HCT116 (cell line): ENCODE measurements around the gene HELT. TPM values are rescaled to one million over a fixed set of nuclear protein-coding genes. Genes with fewer than 3 reads are reported as not detected.
"Not testable (repeated sequence)": the region's sequence is repeated elsewhere in the genome, so short reads cannot be mapped to it uniquely, and the experiment has no call there.

Experiments used
- ATAC-seq: fragments of 200-7000 bp; cut with Tn5 transposase; 2 replicates; pipeline ENCODE4 v1.9.1; 2020; ENCODE audit warnings: mild to moderate bottlenecking, moderate library complexity
- BruUV-seq: library from RNA; stranded (reverse); fragments of 400-500 nt; replicated peaks from 2 replicates; lab custom pipeline; 2021; lab: Mats Ljungman, UMichigan
- CTCF ChIA-PET: fragments of 300-600 bp; sonication (Branson Sonifier 250); formaldehyde crosslinking; loops from one replicate; lab custom pipeline; 2021; ENCODE audit warnings: antibody characterized with exemption; lab: Charles Lee
- POLR2A ChIA-PET: fragments of 300-600, 350-600 bp; sonication (Branson Sonifier 250); formaldehyde crosslinking; loops from one replicate; lab custom pipeline; 2021; ENCODE audit warnings: antibody characterized with exemption; lab: Charles Lee
- RAD21 ChIA-PET, 2 experiments: fragments of 300-600 bp; sonication (Branson Sonifier 250); formaldehyde crosslinking; loops; one replicate each; lab custom pipeline; 2023; ENCODE audit warnings: low total read pairs in 2 of 2; ENCODE audit not compliant: uncharacterized antibody in 2 of 2, unreplicated experiment in 2 of 2, low non-redundant PET in 1 of 2; lab: Charles Lee
- DNase-seq: peaks from one replicate; pipeline ENCODE4 v3.0.0-alpha.2; 2010; ENCODE audit warnings: low read depth, low spot score
- H2AFZ ChIP-seq: fragments of 200-600 bp; shearing (Covaris generic), sonication (generic); 2 replicates; pipeline ENCODE4 v1.6.1; 2017; ENCODE audit warnings: low read depth, mixed run types, mixed read lengths, antibody characterized with exemption, low read length; ENCODE audit not compliant: poor library complexity, severe bottlenecking
- H3K27ac ChIP-seq: 2 replicates; pipeline ENCODE4 v1.5.1; 2012; ENCODE audit warnings: low read depth, low read length
- H3K27me3 ChIP-seq: fragments of 200-600 bp; sonication (generic); 2 replicates; pipeline ENCODE4 v1.6.1; 2016; ENCODE audit warnings: mixed run types, low read length, mixed read lengths; ENCODE audit not compliant: insufficient read depth
- H3K36me3 ChIP-seq, 2 experiments: fragments of 200-500 bp in 1 of 2; fragments of 200-600 bp in 1 of 2; sonication (Bioruptor generic) in 1 of 2; sonication (generic) in 1 of 2; 2 replicates each; pipeline versions ENCODE4 v1.5.1 to v1.6.1; 2014 to 2016; ENCODE audit warnings: low read length in 2 of 2, inconsistent platforms in 1 of 2, mixed read lengths in 1 of 2, mixed run types in 1 of 2; ENCODE audit not compliant: insufficient read depth in 2 of 2, control insufficient read depth in 1 of 2
- H3K4me1 ChIP-seq, 2 experiments: fragments of 200-600 bp in 1 of 2; sonication (generic) in 1 of 2; 2 replicates each; pipeline versions ENCODE4 v1.5.1 to v1.6.1; 2012 to 2017; ENCODE audit warnings: low read length in 2 of 2, inconsistent platforms in 1 of 2, mild to moderate bottlenecking in 1 of 2, mixed read lengths in 1 of 2, mixed run types in 1 of 2, moderate library complexity in 1 of 2; ENCODE audit not compliant: insufficient read depth in 2 of 2, control insufficient read depth in 1 of 2
- H3K4me2 ChIP-seq: fragments of 200-600 bp; sonication (generic); 2 replicates; pipeline ENCODE4 v1.6.1; 2017; ENCODE audit warnings: mixed run types, low read length, mixed read lengths
- H3K4me3 ChIP-seq, 2 experiments: fragments of 200-600 bp in 1 of 2; sonication (generic) in 1 of 2; replicated peaks in 1 of 2; 2 replicates each; pipeline ENCODE4 v1.5.1; 2011 to 2016; ENCODE audit warnings: low read length in 2 of 2, control low read depth in 1 of 2, low read depth in 1 of 2, mild to moderate bottlenecking in 1 of 2, mixed read lengths in 1 of 2, mixed run types in 1 of 2
- H3K79me2 ChIP-seq: fragments of 200-600 bp; sonication (generic); 2 replicates; pipeline ENCODE4 v1.6.1; 2017; ENCODE audit warnings: mild to moderate bottlenecking, mixed run types, low read length, moderate library complexity, mixed read lengths; ENCODE audit not compliant: insufficient read depth
- H3K9ac ChIP-seq: fragments of 200-600 bp; sonication (generic); 2 replicates; pipeline ENCODE4 v1.6.1; 2016; ENCODE audit warnings: low read length, mixed read lengths
- H3K9me2 ChIP-seq: fragments of 200-600 bp; sonication (generic), shearing (Covaris generic); 2 replicates; pipeline ENCODE4 v1.6.1; 2017; ENCODE audit warnings: mixed run types, mild to moderate bottlenecking, moderate library complexity; ENCODE audit not compliant: insufficient read depth
- H3K9me3 ChIP-seq, 2 experiments: fragments of 200-500 bp in 1 of 2; fragments of 200-600 bp in 1 of 2; sonication (Bioruptor generic) in 1 of 2; sonication (generic) in 1 of 2; 2 replicates each; pipeline ENCODE4 v1.6.1; 2014 to 2017; ENCODE audit warnings: low read length in 2 of 2, mixed read lengths in 2 of 2, inconsistent platforms in 1 of 2, low read depth in 1 of 2, mild to moderate bottlenecking in 1 of 2, mixed run types in 1 of 2, moderate library complexity in 1 of 2; ENCODE audit not compliant: control insufficient read depth in 1 of 2, insufficient read depth in 1 of 2
- H4K20me1 ChIP-seq: fragments of 200-600 bp; sonication (generic), shearing (Covaris generic); 2 replicates; pipeline ENCODE4 v1.6.1; 2017; ENCODE audit warnings: mixed run types, mild to moderate bottlenecking, moderate library complexity; ENCODE audit not compliant: insufficient read depth
- MAX ChIP-seq: IDR thresholded peaks from 2 replicates; pipeline ENCODE4 v1.6.1; 2012
- POLR2AphosphoS5 ChIP-seq: IDR thresholded peaks from 2 replicates; pipeline ENCODE4 v1.6.1; 2011; ENCODE audit warnings: mild to moderate bottlenecking, low read depth, low read length, moderate library complexity
- REST ChIP-seq: IDR thresholded peaks from 2 replicates; pipeline ENCODE4 v1.6.1; 2012; ENCODE audit warnings: low read depth
- SRF ChIP-seq: IDR thresholded peaks from 2 replicates; pipeline ENCODE4 v1.6.1; 2012; ENCODE audit warnings: low read depth
- TCF7L2 ChIP-seq: IDR thresholded peaks from 2 replicates; pipeline ENCODE4 v1.7.0; 2011; ENCODE audit warnings: borderline replicate concordance, inconsistent platforms; ENCODE audit not compliant: insufficient read depth, insufficient read length; ENCODE audit errors: extremely low read depth
- ZBTB33 ChIP-seq: IDR thresholded peaks from 2 replicates; pipeline ENCODE4 v1.6.1; 2011; ENCODE audit warnings: mild to moderate bottlenecking, low read length, moderate library complexity; ENCODE audit not compliant: insufficient replicate concordance; ENCODE audit errors: extremely low read depth
- intact Hi-C: fragments of 100-400 bp; cut with micrococcal nuclease; formaldehyde crosslinking; loops from 2 replicates; pipeline ENCODE4 v1.10.0; 2022
- total RNA-seq: library from RNA; stranded (reverse); gene quantifications from one replicate; pipeline ENCODE4 v1.2.1, GENCODE V29; 2021; ENCODE audit not compliant: unreplicated experiment

The HELT gene
- total RNA-seq, 1 experiment from 2014 or later: not detected

GRCh38 chr4:184976348-184976747 lies 41.9 kb upstream of the HELT start:
- POLR2A ChIA-PET: not testable (repeated sequence)

GRCh38 chr4:184977747-184978146 lies 40.5 kb upstream of the HELT start:
- ChIA-PET CTCF (no interaction called here), POLR2A (no interaction called here), RAD21 (no interaction called here)
- no peak overlapping the region for H3K4me3 ChIP-seq
- no peak overlapping the region for H3K9ac ChIP-seq
- H3K4me2 ChIP-seq: no peak overlapping the region
- DNase-seq: no peak
- no TSS peak for BruUV-seq
- intact Hi-C loops: no loop called here
- no peaks in the 10 kb centered on the region for H3K36me3 ChIP-seq
- H2AFZ ChIP-seq: no peak overlapping the region
- H3K27me3 ChIP-seq: no peaks in the 10 kb centered on the region; the same call in 1 of the 2 replicates
- no peaks in the 10 kb centered on the region for H3K79me2 ChIP-seq
- no peaks in the 10 kb centered on the region for H3K4me1 ChIP-seq
- H4K20me1 ChIP-seq: no peaks in the 10 kb centered on the region
- no peaks in the 10 kb centered on the region for H3K9me2 ChIP-seq
- TF ChIP-seq REST (no peak), ZBTB33 (no peak), MAX (no peak), SRF (no peak), TCF7L2 (no peak), POLR2AphosphoS5 (no peak)
- no peak overlapping the region for H3K27ac ChIP-seq
- ATAC-seq: no peak
- no peaks in the 10 kb centered on the region for H3K9me3 ChIP-seq

More at GRCh38 chr4:184976348-184976747, 41.9 kb upstream of the HELT start:
- ATAC-seq, H3K9ac ChIP-seq, H3K9me3 ChIP-seq, RAD21 ChIA-PET, DNase-seq, H3K79me2 ChIP-seq, H3K4me3 ChIP-seq, CTCF ChIA-PET, H3K4me1 ChIP-seq, H3K36me3 ChIP-seq, BruUV-seq, H3K9me2 ChIP-seq, H3K27ac ChIP-seq, H3K27me3 ChIP-seq, H4K20me1 ChIP-seq, intact Hi-C loops, H3K4me2 ChIP-seq, H2AFZ ChIP-seq: not testable (repeated sequence)
